ENCODE measurements around the gene ZNF618.

GRCh38 chr9:113955076-113955752, 79.1 kb downstream of the ZNF618 start:
- TF ChIP-seq POLR2A (IDR thresholded peaks at IDR 0.05) (no peak), POLR2AphosphoS5 (IDR thresholded peaks at IDR 0.05) (no peak)
- TF ChIP-seq, protein P1, sequence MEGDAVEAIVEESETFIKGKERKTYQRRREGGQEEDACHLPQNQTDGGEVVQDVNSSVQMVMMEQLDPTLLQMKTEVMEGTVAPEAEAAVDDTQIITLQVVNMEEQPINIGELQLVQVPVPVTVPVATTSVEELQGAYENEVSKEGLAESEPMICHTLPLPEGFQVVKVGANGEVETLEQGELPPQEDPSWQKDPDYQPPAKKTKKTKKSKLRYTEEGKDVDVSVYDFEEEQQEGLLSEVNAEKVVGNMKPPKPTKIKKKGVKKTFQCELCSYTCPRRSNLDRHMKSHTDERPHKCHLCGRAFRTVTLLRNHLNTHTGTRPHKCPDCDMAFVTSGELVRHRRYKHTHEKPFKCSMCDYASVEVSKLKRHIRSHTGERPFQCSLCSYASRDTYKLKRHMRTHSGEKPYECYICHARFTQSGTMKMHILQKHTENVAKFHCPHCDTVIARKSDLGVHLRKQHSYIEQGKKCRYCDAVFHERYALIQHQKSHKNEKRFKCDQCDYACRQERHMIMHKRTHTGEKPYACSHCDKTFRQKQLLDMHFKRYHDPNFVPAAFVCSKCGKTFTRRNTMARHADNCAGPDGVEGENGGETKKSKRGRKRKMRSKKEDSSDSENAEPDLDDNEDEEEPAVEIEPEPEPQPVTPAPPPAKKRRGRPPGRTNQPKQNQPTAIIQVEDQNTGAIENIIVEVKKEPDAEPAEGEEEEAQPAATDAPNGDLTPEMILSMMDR (IDR thresholded peaks at IDR 0.05), result no peak
